HCT116 (cell line): ENCODE data around the gene CNTN5. TPM values are rescaled to one million over a fixed set of nuclear protein-coding genes. Genes with fewer than 3 reads are reported as not detected.

Experiments used
- ATAC-seq: fragments of 200-7000 bp; cut with Tn5 transposase; 2 replicates; pipeline ENCODE4 v1.9.1; 2020; ENCODE audit warnings: mild to moderate bottlenecking, moderate library complexity
- BruUV-seq: library from RNA; stranded (reverse); fragments of 400-500 nt; replicated peaks from 2 replicates; lab custom pipeline; 2021; lab: Mats Ljungman, UMichigan
- CTCF ChIA-PET: fragments of 300-600 bp; sonication (Branson Sonifier 250); formaldehyde crosslinking; loops from one replicate; lab custom pipeline; 2021; ENCODE audit warnings: antibody characterized with exemption; lab: Charles Lee
- POLR2A ChIA-PET: fragments of 300-600, 350-600 bp; sonication (Branson Sonifier 250); formaldehyde crosslinking; loops from one replicate; lab custom pipeline; 2021; ENCODE audit warnings: antibody characterized with exemption; lab: Charles Lee
- RAD21 ChIA-PET, 2 experiments: fragments of 300-600 bp; sonication (Branson Sonifier 250); formaldehyde crosslinking; loops; one replicate each; lab custom pipeline; 2023; ENCODE audit warnings: low total read pairs in 2 of 2; ENCODE audit not compliant: uncharacterized antibody in 2 of 2, unreplicated experiment in 2 of 2, low non-redundant PET in 1 of 2; lab: Charles Lee
- DNase-seq: peaks from one replicate; pipeline ENCODE4 v3.0.0-alpha.2; 2010; ENCODE audit warnings: low read depth, low spot score
- H2AFZ ChIP-seq: fragments of 200-600 bp; shearing (Covaris generic), sonication (generic); 2 replicates; pipeline ENCODE4 v1.6.1; 2017; ENCODE audit warnings: low read depth, mixed run types, mixed read lengths, antibody characterized with exemption, low read length; ENCODE audit not compliant: poor library complexity, severe bottlenecking
- H3K27ac ChIP-seq: 2 replicates; pipeline ENCODE4 v1.5.1; 2012; ENCODE audit warnings: low read depth, low read length
- H3K27me3 ChIP-seq: fragments of 200-600 bp; sonication (generic); 2 replicates; pipeline ENCODE4 v1.6.1; 2016; ENCODE audit warnings: mixed run types, low read length, mixed read lengths; ENCODE audit not compliant: insufficient read depth
- H3K36me3 ChIP-seq, 2 experiments: fragments of 200-500 bp in 1 of 2; fragments of 200-600 bp in 1 of 2; sonication (Bioruptor generic) in 1 of 2; sonication (generic) in 1 of 2; 2 replicates each; pipeline versions ENCODE4 v1.5.1 to v1.6.1; 2014 to 2016; ENCODE audit warnings: low read length in 2 of 2, inconsistent platforms in 1 of 2, mixed read lengths in 1 of 2, mixed run types in 1 of 2; ENCODE audit not compliant: insufficient read depth in 2 of 2, control insufficient read depth in 1 of 2
- H3K4me1 ChIP-seq, 2 experiments: fragments of 200-600 bp in 1 of 2; sonication (generic) in 1 of 2; 2 replicates each; pipeline versions ENCODE4 v1.5.1 to v1.6.1; 2012 to 2017; ENCODE audit warnings: low read length in 2 of 2, inconsistent platforms in 1 of 2, mild to moderate bottlenecking in 1 of 2, mixed read lengths in 1 of 2, mixed run types in 1 of 2, moderate library complexity in 1 of 2; ENCODE audit not compliant: insufficient read depth in 2 of 2, control insufficient read depth in 1 of 2
- H3K4me2 ChIP-seq: fragments of 200-600 bp; sonication (generic); 2 replicates; pipeline ENCODE4 v1.6.1; 2017; ENCODE audit warnings: mixed run types, low read length, mixed read lengths
- H3K4me3 ChIP-seq, 2 experiments: fragments of 200-600 bp in 1 of 2; sonication (generic) in 1 of 2; replicated peaks in 1 of 2; 2 replicates each; pipeline ENCODE4 v1.5.1; 2011 to 2016; ENCODE audit warnings: low read length in 2 of 2, control low read depth in 1 of 2, low read depth in 1 of 2, mild to moderate bottlenecking in 1 of 2, mixed read lengths in 1 of 2, mixed run types in 1 of 2
- H3K79me2 ChIP-seq: fragments of 200-600 bp; sonication (generic); 2 replicates; pipeline ENCODE4 v1.6.1; 2017; ENCODE audit warnings: mild to moderate bottlenecking, mixed run types, low read length, moderate library complexity, mixed read lengths; ENCODE audit not compliant: insufficient read depth
- H3K9ac ChIP-seq: fragments of 200-600 bp; sonication (generic); 2 replicates; pipeline ENCODE4 v1.6.1; 2016; ENCODE audit warnings: low read length, mixed read lengths
- H3K9me2 ChIP-seq: fragments of 200-600 bp; sonication (generic), shearing (Covaris generic); 2 replicates; pipeline ENCODE4 v1.6.1; 2017; ENCODE audit warnings: mixed run types, mild to moderate bottlenecking, moderate library complexity; ENCODE audit not compliant: insufficient read depth
- H3K9me3 ChIP-seq, 2 experiments: fragments of 200-500 bp in 1 of 2; fragments of 200-600 bp in 1 of 2; sonication (Bioruptor generic) in 1 of 2; sonication (generic) in 1 of 2; 2 replicates each; pipeline ENCODE4 v1.6.1; 2014 to 2017; ENCODE audit warnings: low read length in 2 of 2, mixed read lengths in 2 of 2, inconsistent platforms in 1 of 2, low read depth in 1 of 2, mild to moderate bottlenecking in 1 of 2, mixed run types in 1 of 2, moderate library complexity in 1 of 2; ENCODE audit not compliant: control insufficient read depth in 1 of 2, insufficient read depth in 1 of 2
- H4K20me1 ChIP-seq: fragments of 200-600 bp; sonication (generic), shearing (Covaris generic); 2 replicates; pipeline ENCODE4 v1.6.1; 2017; ENCODE audit warnings: mixed run types, mild to moderate bottlenecking, moderate library complexity; ENCODE audit not compliant: insufficient read depth
- ELF1 ChIP-seq: IDR thresholded peaks from 2 replicates; pipeline ENCODE4 v1.6.1; 2012; ENCODE audit warnings: low read depth, borderline replicate concordance
- SP1 ChIP-seq: IDR thresholded peaks from 2 replicates; pipeline ENCODE4 v1.6.1; 2012; ENCODE audit warnings: low read depth
- intact Hi-C: fragments of 100-400 bp; cut with micrococcal nuclease; formaldehyde crosslinking; loops from 2 replicates; pipeline ENCODE4 v1.10.0; 2022
- total RNA-seq: library from RNA; stranded (reverse); gene quantifications from one replicate; pipeline ENCODE4 v1.2.1, GENCODE V29; 2021; ENCODE audit not compliant: unreplicated experiment
- TF ChIP-seq, protein P1 (sequence below): IDR thresholded peaks from 2 replicates; pipeline ENCODE4 v1.6.1; 2012; ENCODE audit warnings: low read depth
- TF ChIP-seq, protein P2 (sequence below): IDR thresholded peaks from 2 replicates; pipeline ENCODE4 v1.6.1; 2011; ENCODE audit warnings: mild to moderate bottlenecking, low read length, moderate library complexity; ENCODE audit not compliant: insufficient replicate concordance; ENCODE audit errors: extremely low read depth

CNTN5 gene
- total RNA-seq, 1 experiment from 2014 or later = not detected

- Histone ChIP-seq H3K27ac (no peak overlapping the region), H3K4me1 (no peaks in the 10 kb centered on the region), H3K4me2 (no peak overlapping the region), H3K36me3 (no peaks in the 10 kb centered on the region), H2AFZ (no peak overlapping the region), H3K79me2 (no peaks in the 10 kb centered on the region), H4K20me1 (no peaks in the 10 kb centered on the region), H3K4me3 (no peak overlapping the region), H3K9me2 (no peaks in the 10 kb centered on the region), H3K9ac (no peak overlapping the region), H3K9me3 (no peaks in the 10 kb centered on the region), H3K27me3 (no peaks in the 10 kb centered on the region)
- ChIA-PET POLR2A (no interaction called here), CTCF (no interaction called here), RAD21 (no interaction called here)
- intact Hi-C loops = no loop called here
- TF ChIP-seq ELF1 = no peak
- TF ChIP-seq, protein P1, sequence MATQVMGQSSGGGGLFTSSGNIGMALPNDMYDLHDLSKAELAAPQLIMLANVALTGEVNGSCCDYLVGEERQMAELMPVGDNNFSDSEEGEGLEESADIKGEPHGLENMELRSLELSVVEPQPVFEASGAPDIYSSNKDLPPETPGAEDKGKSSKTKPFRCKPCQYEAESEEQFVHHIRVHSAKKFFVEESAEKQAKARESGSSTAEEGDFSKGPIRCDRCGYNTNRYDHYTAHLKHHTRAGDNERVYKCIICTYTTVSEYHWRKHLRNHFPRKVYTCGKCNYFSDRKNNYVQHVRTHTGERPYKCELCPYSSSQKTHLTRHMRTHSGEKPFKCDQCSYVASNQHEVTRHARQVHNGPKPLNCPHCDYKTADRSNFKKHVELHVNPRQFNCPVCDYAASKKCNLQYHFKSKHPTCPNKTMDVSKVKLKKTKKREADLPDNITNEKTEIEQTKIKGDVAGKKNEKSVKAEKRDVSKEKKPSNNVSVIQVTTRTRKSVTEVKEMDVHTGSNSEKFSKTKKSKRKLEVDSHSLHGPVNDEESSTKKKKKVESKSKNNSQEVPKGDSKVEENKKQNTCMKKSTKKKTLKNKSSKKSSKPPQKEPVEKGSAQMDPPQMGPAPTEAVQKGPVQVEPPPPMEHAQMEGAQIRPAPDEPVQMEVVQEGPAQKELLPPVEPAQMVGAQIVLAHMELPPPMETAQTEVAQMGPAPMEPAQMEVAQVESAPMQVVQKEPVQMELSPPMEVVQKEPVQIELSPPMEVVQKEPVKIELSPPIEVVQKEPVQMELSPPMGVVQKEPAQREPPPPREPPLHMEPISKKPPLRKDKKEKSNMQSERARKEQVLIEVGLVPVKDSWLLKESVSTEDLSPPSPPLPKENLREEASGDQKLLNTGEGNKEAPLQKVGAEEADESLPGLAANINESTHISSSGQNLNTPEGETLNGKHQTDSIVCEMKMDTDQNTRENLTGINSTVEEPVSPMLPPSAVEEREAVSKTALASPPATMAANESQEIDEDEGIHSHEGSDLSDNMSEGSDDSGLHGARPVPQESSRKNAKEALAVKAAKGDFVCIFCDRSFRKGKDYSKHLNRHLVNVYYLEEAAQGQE = no peak
- TF ChIP-seq SP1 = no peak
- TF ChIP-seq, protein P2, sequence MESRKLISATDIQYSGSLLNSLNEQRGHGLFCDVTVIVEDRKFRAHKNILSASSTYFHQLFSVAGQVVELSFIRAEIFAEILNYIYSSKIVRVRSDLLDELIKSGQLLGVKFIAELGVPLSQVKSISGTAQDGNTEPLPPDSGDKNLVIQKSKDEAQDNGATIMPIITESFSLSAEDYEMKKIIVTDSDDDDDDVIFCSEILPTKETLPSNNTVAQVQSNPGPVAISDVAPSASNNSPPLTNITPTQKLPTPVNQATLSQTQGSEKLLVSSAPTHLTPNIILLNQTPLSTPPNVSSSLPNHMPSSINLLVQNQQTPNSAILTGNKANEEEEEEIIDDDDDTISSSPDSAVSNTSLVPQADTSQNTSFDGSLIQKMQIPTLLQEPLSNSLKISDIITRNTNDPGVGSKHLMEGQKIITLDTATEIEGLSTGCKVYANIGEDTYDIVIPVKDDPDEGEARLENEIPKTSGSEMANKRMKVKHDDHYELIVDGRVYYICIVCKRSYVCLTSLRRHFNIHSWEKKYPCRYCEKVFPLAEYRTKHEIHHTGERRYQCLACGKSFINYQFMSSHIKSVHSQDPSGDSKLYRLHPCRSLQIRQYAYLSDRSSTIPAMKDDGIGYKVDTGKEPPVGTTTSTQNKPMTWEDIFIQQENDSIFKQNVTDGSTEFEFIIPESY = no peak
- DNase-seq (no peak), ATAC-seq (no peak)
- BruUV-seq = no TSS peak
Measured at GRCh38 chr11:100404907-100405306, 1384.2 kb downstream of the CNTN5 start.
